ENCODE data around the gene ANP32B.

DNA sequence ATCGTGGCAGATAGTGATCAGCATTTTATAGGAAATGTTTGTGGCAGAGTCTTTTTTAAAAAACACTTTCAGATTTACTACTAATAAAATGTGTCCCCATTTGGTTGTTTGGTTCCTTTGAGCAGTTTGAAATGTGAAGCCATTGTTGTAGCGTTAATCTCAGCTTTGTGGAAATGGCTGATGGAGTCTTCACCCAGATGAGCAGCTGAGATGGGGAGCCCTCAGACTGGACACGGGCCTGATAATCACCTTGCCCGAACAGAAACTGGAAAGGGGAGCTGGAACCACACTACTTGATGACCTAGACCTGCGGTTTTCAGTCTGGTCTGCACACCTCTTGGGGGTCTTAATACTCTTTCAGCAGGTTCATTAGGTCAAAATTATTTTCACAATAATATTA lies 20.6 kb upstream of the ANP32B start:
- TF ChIP-seq, protein P1, sequence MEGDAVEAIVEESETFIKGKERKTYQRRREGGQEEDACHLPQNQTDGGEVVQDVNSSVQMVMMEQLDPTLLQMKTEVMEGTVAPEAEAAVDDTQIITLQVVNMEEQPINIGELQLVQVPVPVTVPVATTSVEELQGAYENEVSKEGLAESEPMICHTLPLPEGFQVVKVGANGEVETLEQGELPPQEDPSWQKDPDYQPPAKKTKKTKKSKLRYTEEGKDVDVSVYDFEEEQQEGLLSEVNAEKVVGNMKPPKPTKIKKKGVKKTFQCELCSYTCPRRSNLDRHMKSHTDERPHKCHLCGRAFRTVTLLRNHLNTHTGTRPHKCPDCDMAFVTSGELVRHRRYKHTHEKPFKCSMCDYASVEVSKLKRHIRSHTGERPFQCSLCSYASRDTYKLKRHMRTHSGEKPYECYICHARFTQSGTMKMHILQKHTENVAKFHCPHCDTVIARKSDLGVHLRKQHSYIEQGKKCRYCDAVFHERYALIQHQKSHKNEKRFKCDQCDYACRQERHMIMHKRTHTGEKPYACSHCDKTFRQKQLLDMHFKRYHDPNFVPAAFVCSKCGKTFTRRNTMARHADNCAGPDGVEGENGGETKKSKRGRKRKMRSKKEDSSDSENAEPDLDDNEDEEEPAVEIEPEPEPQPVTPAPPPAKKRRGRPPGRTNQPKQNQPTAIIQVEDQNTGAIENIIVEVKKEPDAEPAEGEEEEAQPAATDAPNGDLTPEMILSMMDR (IDR thresholded peaks at IDR 0.05), result no peak
- no peak for TF ChIP-seq POLR2A (IDR thresholded peaks at IDR 0.05)

Data from heart left ventricle (tissue), 13 donors.